ENCODE measurements around the gene MYO18B.

- TF ChIP-seq CTCF (conservative IDR thresholded peaks at IDR 0.05; ENCODE audit: low read depth, low read length) (no peak), EZH2phosphoT487 (IDR thresholded peaks at IDR 0.05; ENCODE audit: borderline replicate concordance, low read length) (no peak)
These were observed 35.8 kb upstream of the MYO18B start for GRCh38 chr22:25706197-25706596.

All from PC-3 (cell line).